Mucosa of descending colon (tissue), 3 donors: Measurements from ENCODE around the gene COL13A1. TPM values are rescaled to one million over a fixed set of nuclear protein-coding genes. Genes with fewer than 3 reads are reported as not detected.

Experiments used
- ATAC-seq: fragments of 200-7000 bp; cut with Tn5 transposase; one replicate; pipeline ENCODE4 v1.9.1; 2020; ENCODE audit warnings: mild to moderate bottlenecking, moderate library complexity
- DNase-seq, 3 donors: peaks; one replicate each; pipeline ENCODE4 v3.0.0-alpha.2; 2020
- H3K36me3 ChIP-seq: fragments of 200-600 bp; one replicate; pipeline ENCODE4 v1.8.0; 2021; ENCODE audit warnings: low read depth, mild to moderate bottlenecking
- H3K4me1 ChIP-seq: fragments of 200-600 bp; one replicate; pipeline ENCODE4 v1.8.0; 2021; ENCODE audit warnings: low read depth, mild to moderate bottlenecking
- H3K4me3 ChIP-seq: fragments of 200-600 bp; one replicate; pipeline ENCODE4 v1.8.0; 2021; ENCODE audit warnings: mild to moderate bottlenecking
- H3K9me3 ChIP-seq: fragments of 200-600 bp; one replicate; pipeline ENCODE4 v1.8.0; 2021; ENCODE audit warnings: mild to moderate bottlenecking
- CTCF ChIP-seq: fragments of 200-600 bp; IDR thresholded peaks from one replicate; pipeline ENCODE4 v1.8.0; 2022; ENCODE audit warnings: antibody characterized with exemption, mild to moderate bottlenecking
- intact Hi-C, 2 donors: fragments of 100-400 bp; cut with DNase I in 1 of 2; cut with micrococcal nuclease in 1 of 2; formaldehyde crosslinking; loops; one replicate each; pipeline versions ENCODE4 v1.11.0 to v1.11.1; 2022; cut with DNase I, micrococcal nuclease
- total RNA-seq, 3 donors: library from RNA; stranded (reverse); fragmentation: NEBNext Ultra II Directional in 2 of 3; extraction: Animal tissue kit (Norgen Biotek cat#: 25700) in 2 of 3; gene quantifications; one replicate each; pipeline versions ENCODE4 v1.2.1 to v1.2.4, GENCODE V29; 2021 to 2023
- donor health status: DM: no; HTN: no; CAD: no; lungs with moderate emphysema.
- donor health status: DM: no; HTN: no; CAD: no.
- donor health status: DM: no; HTN: yes; CAD: no.

The COL13A1 gene
- total RNA-seq, 3 donors from 2014 or later = 1.0 to 2.3 (median 1.0) TPM

- Histone ChIP-seq H3K9me3 (no peaks in the 10 kb centered on the region), H3K36me3 (no peaks in the 10 kb centered on the region), H3K4me3 (no peak overlapping the region), H3K4me1 (peaks cover 27% of the 10 kb centered on the region)
- DNase-seq (peak in 1 of 3 donors; percentile 45), ATAC-seq (no peak)
- intact Hi-C loops = no loop called here
- TF ChIP-seq CTCF = no peak
Measured at GRCh38 chr10:69866246-69866687, 64.6 kb downstream of the COL13A1 start.

GRCh38 chr10:69866688-69867461 is 65.2 kb downstream of the COL13A1 start:
- no peaks in the 10 kb centered on the region for H3K36me3 ChIP-seq
- TF ChIP-seq CTCF = peak; percentile 5
- intact Hi-C loops = no loop called here
- H3K4me3 ChIP-seq = no peak overlapping the region
- ATAC-seq = peak; percentile 87
- H3K4me1 ChIP-seq = peaks cover 27% of the 10 kb centered on the region
- DNase-seq = peak; percentile 78 to 83 (median 83)
- no peaks in the 10 kb centered on the region for H3K9me3 ChIP-seq

DNA sequence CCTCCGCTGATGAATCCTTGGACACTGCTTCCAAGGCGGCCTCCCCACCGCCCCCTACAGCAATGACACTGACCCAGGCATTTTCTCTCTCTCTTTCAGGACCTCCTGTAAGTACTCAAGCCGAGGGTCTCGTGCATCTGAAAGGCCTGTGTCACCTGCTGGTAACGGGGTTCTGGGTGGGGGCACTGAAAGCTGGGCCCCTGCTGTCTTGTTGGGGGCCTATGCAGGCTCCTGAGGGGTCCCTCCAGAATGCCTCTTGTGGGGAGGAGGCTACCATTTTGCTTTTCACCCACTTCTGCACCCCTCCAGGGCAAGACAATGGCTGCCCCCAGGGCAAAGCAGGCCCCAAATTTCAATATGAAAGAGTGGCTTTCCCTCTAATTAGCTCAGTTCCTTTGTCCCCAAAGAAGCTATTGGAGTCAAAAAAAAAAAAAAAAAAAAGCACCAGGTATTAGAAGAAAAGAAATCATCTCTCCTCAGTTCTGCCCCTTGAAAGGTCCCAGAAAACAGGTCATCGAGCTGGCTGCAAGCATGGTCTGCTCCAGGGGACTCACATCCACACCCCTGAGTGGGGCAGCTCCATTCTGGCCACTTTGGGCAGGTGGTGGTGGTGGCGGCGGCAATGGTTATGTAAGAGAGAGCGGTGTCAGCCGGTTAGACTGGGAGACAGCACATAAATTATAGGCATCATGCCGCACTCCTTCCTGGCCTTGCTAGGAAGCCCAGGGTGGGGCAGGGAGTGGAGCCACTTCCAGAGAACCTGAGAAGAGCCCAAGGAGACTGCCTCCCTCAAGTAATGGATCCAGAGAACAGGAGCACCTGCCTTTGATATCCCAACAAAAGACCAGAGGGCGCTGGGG is 66.2 kb downstream of the COL13A1 start:
- ATAC-seq = peak; percentile 70
- H3K4me1 ChIP-seq = peaks cover 27% of the 10 kb centered on the region
- no peaks in the 10 kb centered on the region for H3K9me3 ChIP-seq
- intact Hi-C loops = no loop called here
- no peak overlapping the region for H3K4me3 ChIP-seq
- no peak for TF ChIP-seq CTCF
- DNase-seq = peak; percentile 68 to 76 (median 70)
- H3K36me3 ChIP-seq = no peaks in the 10 kb centered on the region

DNA sequence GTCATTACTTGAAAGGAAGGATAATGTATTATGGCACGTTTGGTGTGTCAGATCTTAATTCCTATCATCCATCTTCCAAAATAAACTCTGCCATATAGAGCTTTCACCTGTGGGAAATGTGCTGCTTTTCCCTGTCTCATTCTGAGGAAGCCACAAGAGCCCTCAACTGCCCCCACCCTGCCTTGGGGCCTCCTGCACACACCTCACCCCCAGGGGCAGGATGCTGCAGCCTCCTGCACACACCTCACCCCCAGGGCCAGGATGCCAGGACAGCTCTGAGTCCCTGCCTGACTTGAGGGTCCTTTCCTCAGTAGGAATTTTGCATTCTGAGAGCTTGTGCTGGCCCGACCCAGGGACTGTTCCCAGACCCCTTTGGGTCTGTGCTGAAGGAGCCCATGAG is 67.1 kb downstream of the COL13A1 start:
- ATAC-seq = no peak
- intact Hi-C loops = no loop called here
- H3K36me3 ChIP-seq = no peaks in the 10 kb centered on the region
- H3K4me3 ChIP-seq = no peak overlapping the region
- no peak for TF ChIP-seq CTCF
- DNase-seq = peak in 1 of 3 donors; percentile 45
- H3K4me1 ChIP-seq = peaks cover 27% of the 10 kb centered on the region
- H3K9me3 ChIP-seq = no peaks in the 10 kb centered on the region

DNA sequence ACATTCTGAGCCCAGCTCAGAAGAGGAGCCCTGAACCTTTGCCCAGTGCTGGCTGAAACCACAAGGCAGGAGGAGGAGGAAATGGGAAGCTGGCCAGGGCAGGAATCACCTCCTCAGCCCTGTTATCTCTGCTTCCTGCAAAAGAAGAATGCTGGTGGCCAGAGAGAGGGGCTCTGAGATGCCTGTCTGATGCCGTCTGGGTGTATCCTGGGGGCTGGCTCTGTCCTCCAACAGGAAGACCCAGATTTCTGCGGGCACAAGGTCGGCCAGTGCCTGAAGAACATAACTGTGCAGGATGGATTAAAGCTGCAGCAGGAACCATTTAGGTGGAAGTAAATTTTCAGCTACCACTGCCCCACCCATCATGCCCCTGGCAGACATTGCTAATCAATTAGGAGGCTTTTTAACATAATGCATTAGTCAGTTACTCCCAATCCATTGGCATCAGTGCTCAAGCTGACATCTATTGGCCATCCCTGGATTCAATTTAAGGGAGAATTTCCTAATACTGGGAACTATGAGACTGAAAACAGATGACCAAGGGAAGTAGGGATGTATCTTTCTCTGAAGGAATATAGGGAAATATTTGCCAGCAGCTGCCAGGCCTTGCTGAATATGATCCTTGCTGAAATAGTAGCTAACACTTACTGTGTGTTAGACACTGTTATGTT is 67.7 kb downstream of the COL13A1 start:
- intact Hi-C loops = no loop called here
- no peak overlapping the region for H3K4me3 ChIP-seq
- peak; percentile 72 to 80 (median 78) for DNase-seq
- H3K9me3 ChIP-seq = no peaks in the 10 kb centered on the region
- no peaks in the 10 kb centered on the region for H3K36me3 ChIP-seq
- peak; percentile 73 for ATAC-seq
- peaks cover 27% of the 10 kb centered on the region for H3K4me1 ChIP-seq
- TF ChIP-seq CTCF = no peak
